Omental fat pad (tissue), 4 donors: ENCODE results near the gene TRMT61B. TPM values are rescaled to one million over a fixed set of nuclear protein-coding genes. Genes with fewer than 3 reads are reported as not detected.

Experiments
- ATAC-seq: fragments of 150-250 bp; one replicate; pipeline ENCODE4 v1.9.1; 2016; ENCODE audit warnings: mild to moderate bottlenecking, moderate library complexity; ENCODE audit not compliant: low FRiP score
- DNase-seq: peaks from one replicate; pipeline ENCODE4 v3.0.0-alpha.2; 2019; ENCODE audit warnings: low spot score
- total RNA-seq, 4 donors: library from RNA; depleted of rRNA; stranded (reverse); fragments of >200 nt; gene quantifications; one replicate each; pipeline ENCODE4 v1.1.0, GENCODE V29; 2016
- TF ChIP-seq, protein P1 (sequence below), 3 donors: fragments of 450-650 bp; IDR thresholded peaks; one replicate each; pipeline ENCODE4 v1.5.1; 2016 to 2017; ENCODE audit warnings: antibody characterized with exemption in 3 of 3, mild to moderate bottlenecking in 3 of 3, moderate library complexity in 2 of 3

TRMT61B gene
- total RNA-seq, 4 donors from 2014 or later, result 5.7 to 11.7 (median 8.8) TPM

DNA sequence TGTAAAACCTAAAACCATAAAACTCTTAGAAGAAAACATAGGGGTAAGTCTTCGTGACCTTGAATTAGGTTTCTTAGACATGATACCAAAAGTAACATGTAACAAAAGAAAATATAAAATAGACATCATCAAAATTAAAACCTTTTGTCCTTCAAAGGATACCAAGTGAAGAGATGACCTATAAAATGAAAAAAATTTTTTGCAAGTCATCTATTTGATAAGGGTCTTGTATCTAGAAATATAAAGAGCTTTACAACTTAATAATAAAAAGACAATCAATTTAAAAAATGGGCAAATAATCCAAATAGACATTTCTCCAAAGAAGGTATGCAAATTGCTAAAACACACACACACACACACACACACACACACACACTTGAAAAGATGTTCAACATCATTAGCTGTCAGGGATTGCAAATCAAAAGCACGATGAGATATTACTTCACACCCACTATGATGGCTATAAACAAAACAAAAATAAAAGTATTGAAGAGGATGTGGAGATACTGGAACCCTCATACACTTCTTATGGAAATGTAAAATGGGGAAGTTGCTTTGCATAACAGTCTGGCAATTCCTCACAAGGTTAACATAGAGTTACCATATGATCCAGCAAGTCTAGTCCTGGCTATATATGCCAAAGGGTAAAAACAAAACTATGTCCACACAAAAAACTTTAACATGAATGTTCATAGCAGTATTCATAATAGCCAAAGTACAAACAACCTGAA, 36.2 kb downstream of the TRMT61B start:
- DNase-seq, result no peak
- no peak for ATAC-seq
- TF ChIP-seq, protein P1, sequence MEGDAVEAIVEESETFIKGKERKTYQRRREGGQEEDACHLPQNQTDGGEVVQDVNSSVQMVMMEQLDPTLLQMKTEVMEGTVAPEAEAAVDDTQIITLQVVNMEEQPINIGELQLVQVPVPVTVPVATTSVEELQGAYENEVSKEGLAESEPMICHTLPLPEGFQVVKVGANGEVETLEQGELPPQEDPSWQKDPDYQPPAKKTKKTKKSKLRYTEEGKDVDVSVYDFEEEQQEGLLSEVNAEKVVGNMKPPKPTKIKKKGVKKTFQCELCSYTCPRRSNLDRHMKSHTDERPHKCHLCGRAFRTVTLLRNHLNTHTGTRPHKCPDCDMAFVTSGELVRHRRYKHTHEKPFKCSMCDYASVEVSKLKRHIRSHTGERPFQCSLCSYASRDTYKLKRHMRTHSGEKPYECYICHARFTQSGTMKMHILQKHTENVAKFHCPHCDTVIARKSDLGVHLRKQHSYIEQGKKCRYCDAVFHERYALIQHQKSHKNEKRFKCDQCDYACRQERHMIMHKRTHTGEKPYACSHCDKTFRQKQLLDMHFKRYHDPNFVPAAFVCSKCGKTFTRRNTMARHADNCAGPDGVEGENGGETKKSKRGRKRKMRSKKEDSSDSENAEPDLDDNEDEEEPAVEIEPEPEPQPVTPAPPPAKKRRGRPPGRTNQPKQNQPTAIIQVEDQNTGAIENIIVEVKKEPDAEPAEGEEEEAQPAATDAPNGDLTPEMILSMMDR (IDR thresholded peaks at IDR 0.05), result no peak

DNA sequence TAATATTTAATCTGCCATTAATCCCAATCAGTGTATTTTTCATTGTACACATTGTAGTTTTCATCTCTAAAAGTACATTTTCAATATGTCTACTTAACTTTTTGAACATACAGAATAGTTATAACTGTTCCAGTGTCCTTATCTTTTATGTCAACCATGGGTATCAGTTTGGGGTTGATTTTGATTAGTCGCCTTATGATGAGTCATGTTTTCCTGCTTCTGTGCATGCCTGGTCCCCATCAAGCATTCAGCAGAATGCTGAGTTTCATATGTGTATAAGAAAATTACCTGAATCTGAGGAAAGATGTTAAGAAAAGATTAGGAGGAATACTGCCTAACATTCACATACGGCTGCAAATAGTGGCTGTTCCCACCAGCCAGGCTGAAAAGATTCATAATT, 41.7 kb downstream of the TRMT61B start:
- TF ChIP-seq, protein P1 (IDR thresholded peaks at IDR 0.05), result no peak
- DNase-seq, result no peak
- no peak for ATAC-seq

DNA sequence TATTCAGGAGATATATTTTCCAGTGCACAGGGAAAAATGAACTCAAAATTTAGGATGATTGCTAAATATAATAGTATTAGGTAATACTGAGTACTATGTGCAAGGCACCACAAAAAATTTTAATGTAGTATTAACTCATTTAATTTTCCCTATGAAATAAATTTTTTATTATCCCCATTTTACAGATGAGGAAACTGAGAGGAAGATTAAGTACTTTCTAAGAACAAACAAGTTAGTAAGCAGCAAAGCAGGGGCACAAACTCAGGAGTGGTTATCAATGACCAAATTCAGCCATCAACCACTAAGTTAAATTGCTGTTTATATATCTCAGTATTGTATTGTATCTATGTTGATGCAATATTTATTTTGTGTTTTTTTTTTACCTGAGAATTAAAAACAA, 45.2 kb downstream of the TRMT61B start:
- ATAC-seq (no peak), DNase-seq (no peak)
- TF ChIP-seq, protein P1 (IDR thresholded peaks at IDR 0.05), result no peak

DNA sequence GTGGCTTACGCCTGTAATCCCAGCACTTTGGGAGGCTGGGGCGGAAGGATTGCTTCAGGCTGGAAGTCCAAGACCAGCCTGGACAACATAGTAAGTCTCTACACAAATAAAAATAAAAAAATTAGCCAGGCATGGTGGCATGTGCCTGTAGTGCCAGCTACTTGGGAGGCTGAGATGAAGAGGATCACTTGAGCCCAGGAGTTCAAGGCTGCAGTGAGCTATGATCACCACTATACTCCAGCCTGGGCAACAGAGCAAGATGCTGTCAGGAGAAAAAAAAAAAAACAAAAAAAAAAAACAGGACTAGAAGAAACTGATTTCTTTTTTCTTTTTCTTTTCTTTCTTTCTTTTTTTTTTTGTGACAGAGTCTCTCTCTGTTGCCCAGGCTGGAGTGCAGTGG, 45.9 kb downstream of the TRMT61B start:
- TF ChIP-seq, protein P1 (IDR thresholded peaks at IDR 0.05), result no peak
- DNase-seq, result no peak
- no peak for ATAC-seq

DNA sequence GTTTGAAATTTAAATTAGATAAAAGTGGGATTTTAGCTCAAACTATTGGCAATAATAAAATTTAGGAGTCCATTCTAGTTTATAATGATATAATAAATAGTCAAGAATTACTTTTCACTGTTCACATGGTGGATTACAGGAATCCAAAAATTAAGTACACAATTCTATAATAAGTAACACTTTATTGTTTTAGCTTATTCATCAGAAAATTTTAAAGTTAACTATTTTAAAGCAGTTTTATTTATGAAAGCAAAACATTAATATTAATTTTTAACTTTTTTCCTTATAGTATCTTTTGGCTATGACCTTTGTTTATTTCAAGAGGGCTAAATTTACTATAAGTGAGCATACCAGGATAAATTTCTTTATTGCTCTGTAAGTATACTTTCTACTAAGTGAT, 48.1 kb downstream of the TRMT61B start:
- ATAC-seq, result no peak
- no peak for DNase-seq
- TF ChIP-seq, protein P1 (IDR thresholded peaks at IDR 0.05), result no peak

DNA sequence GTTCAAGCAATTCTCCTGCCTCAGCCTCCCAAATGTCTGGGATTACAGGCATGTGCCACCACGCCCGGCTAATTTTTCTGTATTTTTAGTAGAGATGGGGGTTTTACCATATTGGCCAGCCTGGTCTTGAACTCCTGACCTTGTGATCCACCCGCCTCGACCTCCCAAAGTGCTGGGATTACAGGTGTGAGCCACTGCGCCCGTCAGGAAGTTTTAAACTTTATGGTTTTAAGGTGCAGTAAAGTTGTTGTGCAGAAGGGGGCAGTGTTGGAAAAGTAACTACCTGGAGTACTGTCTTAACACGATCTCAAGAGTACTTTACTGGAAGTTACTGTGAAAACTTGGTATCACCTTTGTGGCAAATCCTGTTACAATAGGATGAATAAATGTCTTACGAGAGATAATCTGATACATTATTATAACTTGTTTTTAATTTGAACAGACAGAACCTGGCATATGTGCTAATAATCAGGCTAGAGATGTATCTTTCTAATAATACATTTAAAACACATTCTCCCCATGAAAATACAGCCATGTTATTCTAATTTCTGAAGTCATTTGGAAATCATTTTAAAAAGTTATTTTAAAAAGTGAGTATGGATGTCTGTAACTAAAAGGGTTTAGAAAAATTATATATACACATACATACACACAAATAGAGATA, 48.7 kb downstream of the TRMT61B start:
- TF ChIP-seq, protein P1 (IDR thresholded peaks at IDR 0.05), result no peak
- ATAC-seq (peak; percentile 68), DNase-seq (no peak)

DNA sequence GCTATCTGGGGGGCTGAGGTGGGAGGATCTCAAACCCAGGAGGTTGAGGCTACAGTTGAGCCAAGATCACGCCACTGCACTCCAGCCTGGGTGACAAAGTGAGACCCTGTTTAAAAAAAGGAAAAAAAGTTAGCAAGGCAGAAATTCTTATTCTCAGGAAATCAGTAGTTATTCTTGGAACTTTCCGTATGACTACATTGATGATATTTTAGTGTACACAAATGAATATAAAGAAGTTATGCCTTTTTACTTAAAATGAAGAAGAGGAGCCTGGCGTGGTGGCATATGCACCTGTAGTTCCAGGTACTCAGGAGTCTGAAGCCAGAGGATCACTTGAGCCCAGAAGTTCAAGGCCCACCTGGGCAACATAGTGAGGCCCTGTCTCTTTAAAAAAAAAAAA, 52.1 kb downstream of the TRMT61B start:
- TF ChIP-seq, protein P1 (IDR thresholded peaks at IDR 0.05), result no peak
- ATAC-seq (no peak), DNase-seq (no peak)
